Measurements from ENCODE around the gene CAP2.
"Not testable (repeated sequence)": the region's sequence is repeated elsewhere in the genome, so short reads cannot be mapped to it uniquely, and the experiment has no call there.

Gene CAP2

DNA sequence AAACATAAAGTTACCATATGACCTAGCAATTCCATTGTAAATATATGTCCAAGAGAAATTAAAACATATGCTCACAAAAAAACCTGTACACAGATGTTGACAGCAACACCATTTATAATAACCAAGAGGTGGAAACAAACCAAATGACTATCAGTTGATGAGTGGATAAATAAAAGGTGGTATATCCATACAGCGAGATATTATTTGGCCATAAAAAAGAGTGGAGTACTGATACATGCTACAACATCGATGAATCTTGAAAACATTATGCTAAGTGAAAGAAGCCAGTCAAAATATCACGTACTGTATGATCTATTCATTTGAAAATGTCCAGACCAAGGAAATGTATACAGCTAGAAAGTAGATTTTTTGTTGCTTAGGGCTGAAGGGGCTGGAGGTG is 2.9 kb downstream of the CAP2 start:
- no peak for DNase-seq (ENCODE audit: low read depth, low spot score)
- H3K9ac ChIP-seq (ENCODE audit: insufficient read length, low read depth): no peak overlapping the region
- H3K4me1 ChIP-seq (ENCODE audit: insufficient read depth, insufficient read length): no peaks in the 10 kb centered on the region
- no peak for TF ChIP-seq SUZ12 (IDR thresholded peaks at IDR 0.05; ENCODE audit: extremely low read depth, insufficient read depth, insufficient read length)
- TF ChIP-seq YY1 (IDR thresholded peaks at IDR 0.05; ENCODE audit: insufficient read depth, insufficient read length): no peak
- TF ChIP-seq ZNF274 (IDR thresholded peaks at IDR 0.05; ENCODE audit: low read depth, low read length): no peak
- H3K4me3 ChIP-seq (ENCODE audit: insufficient read length, low read depth): no peak overlapping the region
- peaks cover 18% of the 10 kb centered on the region for H3K9me3 ChIP-seq (ENCODE audit: insufficient read depth, low read length)
- H3K36me3 ChIP-seq (ENCODE audit: insufficient read depth, insufficient read length, low read length): peaks cover 12% of the 10 kb centered on the region
- no peaks in the 10 kb centered on the region for H3K27me3 ChIP-seq (ENCODE audit: insufficient read depth, insufficient read length)

DNA sequence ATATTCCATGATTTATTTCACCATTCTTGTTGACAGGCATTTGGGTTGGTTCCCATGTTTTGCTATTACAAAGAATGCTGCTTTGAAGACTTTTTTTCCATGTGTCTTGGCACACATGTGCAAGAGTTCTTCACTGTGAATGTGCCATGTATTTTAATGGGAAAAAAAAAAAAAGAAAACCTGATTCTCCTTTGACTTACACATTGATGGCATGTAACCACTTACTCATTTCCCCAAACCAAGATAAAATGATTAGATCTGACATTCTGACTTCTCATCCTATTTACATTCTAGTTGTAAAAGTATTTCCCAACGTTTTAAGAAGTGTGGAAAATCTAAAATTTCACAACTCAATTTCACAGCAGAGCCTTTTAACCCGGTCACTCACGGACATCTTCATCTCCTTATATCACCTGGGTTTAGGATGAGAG is 4.4 kb downstream of the CAP2 start:
- DNase-seq (ENCODE audit: low read depth, low spot score): no peak
- Histone ChIP-seq H3K9me3 (ENCODE audit: insufficient read depth, low read length) (peaks cover 18% of the 10 kb centered on the region), H3K36me3 (ENCODE audit: insufficient read depth, insufficient read length, low read length) (peaks cover 12% of the 10 kb centered on the region), H3K4me1 (ENCODE audit: insufficient read depth, insufficient read length) (no peaks in the 10 kb centered on the region), H3K27me3 (ENCODE audit: insufficient read depth, insufficient read length) (no peaks in the 10 kb centered on the region), H3K4me3 (ENCODE audit: insufficient read length, low read depth) (no peak overlapping the region), H3K9ac (ENCODE audit: insufficient read length, low read depth) (no peak overlapping the region)
- no peak for TF ChIP-seq SUZ12 (IDR thresholded peaks at IDR 0.05; ENCODE audit: extremely low read depth, insufficient read depth, insufficient read length)
- no peak for TF ChIP-seq ZNF274 (IDR thresholded peaks at IDR 0.05; ENCODE audit: low read depth, low read length)
- TF ChIP-seq YY1 (IDR thresholded peaks at IDR 0.05; ENCODE audit: insufficient read depth, insufficient read length): no peak

DNA sequence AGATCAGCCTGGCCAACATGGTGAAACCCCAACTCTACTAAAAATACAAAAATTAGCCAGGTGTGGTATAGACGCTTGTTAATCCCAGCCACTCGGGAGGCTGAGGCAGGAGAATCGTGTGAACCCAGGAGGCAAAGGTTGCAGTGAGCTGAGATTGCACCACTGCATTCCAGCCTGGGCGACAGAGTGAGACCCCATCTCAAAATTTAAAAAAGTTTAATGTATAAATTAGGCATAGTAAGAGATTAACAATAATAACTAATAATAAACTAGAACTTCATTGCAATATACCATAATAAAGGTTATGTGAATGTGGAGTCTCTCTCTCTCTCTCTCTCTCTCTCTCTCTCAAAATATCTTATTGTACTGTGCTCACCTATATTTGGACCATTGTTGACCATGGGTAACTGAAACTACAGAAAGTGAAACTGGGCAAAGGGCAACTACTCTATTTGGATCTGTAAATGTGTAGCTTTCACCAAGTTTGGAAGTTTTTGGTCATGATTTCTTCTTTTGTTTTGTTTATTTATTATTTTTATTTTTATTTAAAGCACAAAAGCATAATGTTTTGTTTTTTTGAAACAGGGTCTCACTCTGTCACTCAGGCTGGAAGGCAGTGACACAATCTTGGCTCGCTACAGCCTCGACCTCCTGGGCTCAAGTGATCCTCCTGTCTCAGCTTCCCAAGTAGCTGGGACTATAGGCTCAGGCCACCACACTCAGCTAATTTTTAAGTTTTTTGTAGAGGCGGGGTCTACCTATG is 12.0 kb downstream of the CAP2 start:
- not testable (repeated sequence) for H3K9me3 ChIP-seq (ENCODE audit: insufficient read depth, low read length); H3K36me3 ChIP-seq (ENCODE audit: insufficient read depth, insufficient read length, low read length); H3K9ac ChIP-seq (ENCODE audit: insufficient read length, low read depth); H3K4me1 ChIP-seq (ENCODE audit: insufficient read depth, insufficient read length); H3K4me3 ChIP-seq (ENCODE audit: insufficient read length, low read depth); H3K27me3 ChIP-seq (ENCODE audit: insufficient read depth, insufficient read length); DNase-seq (ENCODE audit: low read depth, low spot score)

DNA sequence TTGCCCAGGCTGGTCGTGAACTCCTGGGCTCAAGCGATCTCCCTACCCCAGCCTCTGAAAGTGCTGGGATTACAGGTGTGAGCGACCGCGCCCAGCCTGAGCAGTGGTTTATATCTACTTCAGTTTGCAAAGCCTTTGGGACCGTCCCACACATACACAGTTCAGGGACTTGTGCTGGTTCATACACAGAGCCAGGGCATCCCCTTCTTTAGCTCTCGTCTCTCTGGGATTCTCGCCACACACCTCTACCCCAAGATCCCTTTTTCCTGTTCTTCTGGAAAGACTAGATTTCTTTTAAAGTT is 12.5 kb downstream of the CAP2 start:
- DNase-seq (ENCODE audit: low read depth, low spot score): no peak
- Histone ChIP-seq H3K9ac (ENCODE audit: insufficient read length, low read depth) (no peak overlapping the region), H3K4me1 (ENCODE audit: insufficient read depth, insufficient read length) (no peaks in the 10 kb centered on the region), H3K9me3 (ENCODE audit: insufficient read depth, low read length) (no peaks in the 10 kb centered on the region), H3K36me3 (ENCODE audit: insufficient read depth, insufficient read length, low read length) (peaks cover 5% of the 10 kb centered on the region), H3K27me3 (ENCODE audit: insufficient read depth, insufficient read length) (no peaks in the 10 kb centered on the region), H3K4me3 (ENCODE audit: insufficient read length, low read depth) (no peak overlapping the region)
- no peak for TF ChIP-seq YY1 (IDR thresholded peaks at IDR 0.05; ENCODE audit: insufficient read depth, insufficient read length)
- TF ChIP-seq SUZ12 (IDR thresholded peaks at IDR 0.05; ENCODE audit: extremely low read depth, insufficient read depth, insufficient read length): no peak
- no peak for TF ChIP-seq ZNF274 (IDR thresholded peaks at IDR 0.05; ENCODE audit: low read depth, low read length)

DNA sequence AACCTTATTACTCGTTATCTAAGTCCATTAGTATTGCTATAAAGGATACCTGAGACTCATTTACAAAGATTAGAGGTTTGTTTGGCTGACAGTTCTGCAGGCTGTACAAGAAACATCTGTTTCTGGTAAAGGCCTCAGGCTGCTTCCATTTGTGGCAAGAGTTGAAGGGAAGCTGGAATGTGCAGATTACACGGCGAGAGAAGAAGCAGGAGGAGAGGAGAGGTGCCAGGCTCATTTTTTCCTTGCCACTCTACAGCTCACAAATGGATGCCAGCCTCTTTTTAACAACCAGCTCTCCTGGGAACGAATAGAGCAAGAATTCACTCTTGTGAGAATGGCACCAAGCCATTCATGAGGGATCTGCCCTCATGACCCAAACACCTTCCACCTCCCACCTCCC is 14.7 kb downstream of the CAP2 start:
- Histone ChIP-seq H3K36me3 (ENCODE audit: insufficient read depth, insufficient read length, low read length) (peaks cover 5% of the 10 kb centered on the region), H3K4me3 (ENCODE audit: insufficient read length, low read depth) (no peak overlapping the region), H3K27me3 (ENCODE audit: insufficient read depth, insufficient read length) (no peaks in the 10 kb centered on the region), H3K4me1 (ENCODE audit: insufficient read depth, insufficient read length) (no peaks in the 10 kb centered on the region), H3K9ac (ENCODE audit: insufficient read length, low read depth) (no peak overlapping the region), H3K9me3 (ENCODE audit: insufficient read depth, low read length) (no peaks in the 10 kb centered on the region)
- no peak for DNase-seq (ENCODE audit: low read depth, low spot score)
- no peak for TF ChIP-seq YY1 (IDR thresholded peaks at IDR 0.05; ENCODE audit: insufficient read depth, insufficient read length)
- TF ChIP-seq SUZ12 (IDR thresholded peaks at IDR 0.05; ENCODE audit: extremely low read depth, insufficient read depth, insufficient read length): no peak
- TF ChIP-seq ZNF274 (IDR thresholded peaks at IDR 0.05; ENCODE audit: low read depth, low read length): no peak

DNA sequence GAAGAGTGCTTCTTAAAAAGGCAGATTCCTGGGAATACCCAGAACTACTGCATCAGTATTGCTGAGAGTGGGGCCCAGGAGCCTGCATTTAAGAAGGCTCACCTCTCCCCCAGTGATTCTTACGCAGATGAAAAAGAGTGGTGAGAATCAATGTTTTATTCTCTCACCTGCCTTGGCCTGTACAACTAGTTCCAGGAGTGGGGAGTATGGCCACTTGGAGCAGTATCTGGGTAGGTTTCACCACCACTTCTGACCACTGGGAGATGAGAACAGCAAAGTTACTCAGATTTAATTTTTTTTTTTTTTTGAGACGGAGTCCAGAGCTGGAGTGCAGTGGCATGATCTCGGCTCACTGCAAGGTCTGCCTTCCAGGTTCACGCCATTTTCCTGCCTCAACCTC is 16.9 kb downstream of the CAP2 start:
- Histone ChIP-seq H3K9ac (ENCODE audit: insufficient read length, low read depth) (no peak overlapping the region), H3K4me3 (ENCODE audit: insufficient read length, low read depth) (no peak overlapping the region), H3K27me3 (ENCODE audit: insufficient read depth, insufficient read length) (no peaks in the 10 kb centered on the region), H3K36me3 (ENCODE audit: insufficient read depth, insufficient read length, low read length) (peaks cover 5% of the 10 kb centered on the region), H3K4me1 (ENCODE audit: insufficient read depth, insufficient read length) (no peaks in the 10 kb centered on the region), H3K9me3 (ENCODE audit: insufficient read depth, low read length) (no peaks in the 10 kb centered on the region; the same call in 1 of the 2 replicates)
- DNase-seq (ENCODE audit: low read depth, low spot score): no peak
- TF ChIP-seq YY1 (IDR thresholded peaks at IDR 0.05; ENCODE audit: insufficient read depth, insufficient read length): no peak
- no peak for TF ChIP-seq SUZ12 (IDR thresholded peaks at IDR 0.05; ENCODE audit: extremely low read depth, insufficient read depth, insufficient read length)

DNA sequence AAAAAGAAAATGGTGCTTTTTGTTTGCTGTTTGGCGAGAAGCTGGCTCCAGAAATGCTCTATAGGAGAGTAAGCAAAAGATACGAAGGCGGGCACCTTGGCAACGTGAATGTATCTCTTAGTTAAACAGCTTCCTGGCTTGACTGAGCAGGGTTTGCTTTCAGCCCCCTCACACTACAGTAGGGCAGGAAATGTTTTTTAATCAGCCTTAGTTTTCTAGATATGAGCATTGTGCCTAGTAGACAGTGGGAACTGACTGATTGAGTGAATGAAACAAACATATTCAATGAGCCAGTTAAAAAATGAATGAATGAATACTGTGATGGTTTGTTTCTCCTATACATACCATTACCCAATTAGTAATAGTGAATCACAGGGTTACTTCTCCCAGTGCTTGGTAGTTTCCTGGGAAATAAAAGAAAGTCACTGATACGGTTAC is 19.9 kb downstream of the CAP2 start:
- Histone ChIP-seq H3K9me3 (ENCODE audit: insufficient read depth, low read length) (no peaks in the 10 kb centered on the region; the same call in 1 of the 2 replicates), H3K9ac (ENCODE audit: insufficient read length, low read depth) (no peak overlapping the region), H3K36me3 (ENCODE audit: insufficient read depth, insufficient read length, low read length) (peaks cover 5% of the 10 kb centered on the region), H3K4me1 (ENCODE audit: insufficient read depth, insufficient read length) (peaks cover 3% of the 10 kb centered on the region), H3K4me3 (ENCODE audit: insufficient read length, low read depth) (no peak overlapping the region), H3K27me3 (ENCODE audit: insufficient read depth, insufficient read length) (no peaks in the 10 kb centered on the region)
- DNase-seq (ENCODE audit: low read depth, low spot score): no peak
- TF ChIP-seq ZNF274 (IDR thresholded peaks at IDR 0.05; ENCODE audit: low read depth, low read length): no peak
- TF ChIP-seq YY1 (IDR thresholded peaks at IDR 0.05; ENCODE audit: insufficient read depth, insufficient read length): no peak
- TF ChIP-seq SUZ12 (IDR thresholded peaks at IDR 0.05; ENCODE audit: extremely low read depth, insufficient read depth, insufficient read length): no peak

DNA sequence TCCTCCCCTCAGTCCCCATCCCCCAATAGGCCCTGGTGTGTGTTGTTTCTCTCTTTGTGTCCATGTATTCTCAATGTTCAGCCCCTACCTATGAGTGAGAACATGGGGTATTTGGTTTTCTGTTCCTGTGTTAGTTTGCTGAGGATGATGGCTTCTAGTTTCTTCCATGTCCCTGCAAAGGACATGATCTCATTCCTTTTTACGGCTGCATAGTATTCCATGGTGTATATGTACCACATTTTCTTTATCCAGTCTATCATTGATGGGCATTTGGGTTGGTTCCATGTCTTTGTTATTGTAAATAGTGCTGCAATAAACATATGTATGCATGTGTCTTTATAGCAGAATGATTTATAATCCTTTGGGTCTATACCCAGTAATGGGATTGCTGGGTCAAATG is 21.0 kb downstream of the CAP2 start:
- H3K9ac ChIP-seq (ENCODE audit: insufficient read length, low read depth); H3K4me3 ChIP-seq (ENCODE audit: insufficient read length, low read depth); H3K36me3 ChIP-seq (ENCODE audit: insufficient read depth, insufficient read length, low read length); DNase-seq (ENCODE audit: low read depth, low spot score); H3K27me3 ChIP-seq (ENCODE audit: insufficient read depth, insufficient read length); H3K4me1 ChIP-seq (ENCODE audit: insufficient read depth, insufficient read length); H3K9me3 ChIP-seq (ENCODE audit: insufficient read depth, low read length): not testable (repeated sequence)
